Bronchial epithelial cell (primary cell): ENCODE measurements around the gene MIB1. TPM values are rescaled to one million over a fixed set of nuclear protein-coding genes. Genes with fewer than 3 reads are reported as not detected.

Experiments used
- DNase-seq: peaks from one replicate; pipeline ENCODE4 v3.0.0-alpha.2; 2010; ENCODE audit warnings: low read depth
- FAIRE-seq: peaks from 2 replicates; lab custom pipeline; 2011; peaks lifted over from hg19 to GRCh38; lab: Jason Lieb, UNC
- H3K27me3 ChIP-seq: 2 replicates; pipeline ENCODE4 v1.5.1; 2011; ENCODE audit warnings: low read length; ENCODE audit not compliant: control insufficient read depth, insufficient read depth
- H3K36me3 ChIP-seq: 2 replicates; pipeline ENCODE4 v1.5.1; 2011; ENCODE audit warnings: low read length; ENCODE audit not compliant: control insufficient read depth, insufficient read depth
- H3K4me3 ChIP-seq: 2 replicates; pipeline ENCODE4 v1.5.1; 2011; ENCODE audit warnings: mild to moderate bottlenecking, low read depth, low read length, control low read depth
- total RNA-seq: library from RNA; depleted of rRNA; stranded (reverse); fragments of >200 nt; gene quantifications from 2 replicates; pipeline ENCODE4 v1.2.1, GENCODE V29; 2014
- TF ChIP-seq, protein P1 (sequence below): IDR thresholded peaks from 2 replicates; pipeline ENCODE4 v1.5.1; 2011; ENCODE audit warnings: mild to moderate bottlenecking, moderate library complexity, low read length, control low read depth, inconsistent platforms; ENCODE audit not compliant: insufficient read depth, severe bottlenecking

The MIB1 gene
- total RNA-seq, 1 donor from 2014 or later, result 95.3 TPM

- no peaks in the 10 kb centered on the region for H3K27me3 ChIP-seq
- H3K36me3 ChIP-seq, result peaks cover 3% of the 10 kb centered on the region
- FAIRE-seq (no peak), DNase-seq (no peak)
- no peak overlapping the region for H3K4me3 ChIP-seq
- TF ChIP-seq, protein P1, sequence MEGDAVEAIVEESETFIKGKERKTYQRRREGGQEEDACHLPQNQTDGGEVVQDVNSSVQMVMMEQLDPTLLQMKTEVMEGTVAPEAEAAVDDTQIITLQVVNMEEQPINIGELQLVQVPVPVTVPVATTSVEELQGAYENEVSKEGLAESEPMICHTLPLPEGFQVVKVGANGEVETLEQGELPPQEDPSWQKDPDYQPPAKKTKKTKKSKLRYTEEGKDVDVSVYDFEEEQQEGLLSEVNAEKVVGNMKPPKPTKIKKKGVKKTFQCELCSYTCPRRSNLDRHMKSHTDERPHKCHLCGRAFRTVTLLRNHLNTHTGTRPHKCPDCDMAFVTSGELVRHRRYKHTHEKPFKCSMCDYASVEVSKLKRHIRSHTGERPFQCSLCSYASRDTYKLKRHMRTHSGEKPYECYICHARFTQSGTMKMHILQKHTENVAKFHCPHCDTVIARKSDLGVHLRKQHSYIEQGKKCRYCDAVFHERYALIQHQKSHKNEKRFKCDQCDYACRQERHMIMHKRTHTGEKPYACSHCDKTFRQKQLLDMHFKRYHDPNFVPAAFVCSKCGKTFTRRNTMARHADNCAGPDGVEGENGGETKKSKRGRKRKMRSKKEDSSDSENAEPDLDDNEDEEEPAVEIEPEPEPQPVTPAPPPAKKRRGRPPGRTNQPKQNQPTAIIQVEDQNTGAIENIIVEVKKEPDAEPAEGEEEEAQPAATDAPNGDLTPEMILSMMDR, result no peak
These were observed 21.0 kb downstream of the MIB1 start for GRCh38 chr18:21761471-21762115.

GRCh38 chr18:21762181-21762772, 21.7 kb downstream of the MIB1 start:
- FAIRE-seq (no peak), DNase-seq (no peak)
- peaks cover 3% of the 10 kb centered on the region for H3K36me3 ChIP-seq
- TF ChIP-seq, protein P1, result no peak
- no peak overlapping the region for H3K4me3 ChIP-seq
- no peaks in the 10 kb centered on the region for H3K27me3 ChIP-seq

DNA sequence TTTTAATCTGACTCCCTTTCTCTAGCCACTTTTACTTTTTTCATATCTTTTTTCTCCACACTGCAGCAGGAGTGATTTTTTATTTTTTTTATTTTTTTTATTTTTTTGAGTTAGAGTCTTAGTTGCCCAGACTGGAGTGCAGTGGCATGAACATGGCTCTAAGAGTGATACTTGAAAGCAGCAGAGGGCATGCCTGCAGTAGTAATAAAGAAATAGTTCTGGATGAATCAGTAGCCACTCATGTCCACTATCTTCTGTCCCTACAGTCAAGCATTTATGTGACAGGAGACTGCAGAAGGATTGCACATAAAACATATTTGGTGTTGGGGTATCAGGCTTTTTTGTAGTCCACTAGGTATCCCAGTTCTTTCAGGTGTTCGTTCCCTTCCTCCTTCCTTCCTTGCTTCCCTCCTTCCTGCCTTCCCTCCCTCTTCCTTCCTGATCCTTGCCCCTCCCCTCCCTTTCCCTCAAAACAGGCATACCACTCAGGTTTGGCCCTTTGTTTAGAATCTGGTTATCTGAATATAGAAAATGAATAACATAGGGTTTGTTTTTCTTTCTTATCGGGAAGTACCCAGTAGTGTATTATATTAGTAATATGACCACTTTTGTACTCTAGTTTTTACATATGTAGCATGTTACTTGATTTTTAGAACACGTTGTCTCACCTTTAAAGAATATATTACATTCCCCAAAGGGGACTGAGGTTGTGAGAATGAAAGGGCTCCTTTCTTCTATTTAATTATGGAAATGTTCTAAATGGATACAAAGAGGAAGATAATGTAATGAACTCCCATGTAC, 23.5 kb downstream of the MIB1 start:
- DNase-seq (peak; percentile 28), FAIRE-seq (no peak)
- Histone ChIP-seq H3K36me3 (peaks cover 6% of the 10 kb centered on the region), H3K4me3 (no peak overlapping the region), H3K27me3 (no peaks in the 10 kb centered on the region)
- TF ChIP-seq, protein P1, result no peak

DNA sequence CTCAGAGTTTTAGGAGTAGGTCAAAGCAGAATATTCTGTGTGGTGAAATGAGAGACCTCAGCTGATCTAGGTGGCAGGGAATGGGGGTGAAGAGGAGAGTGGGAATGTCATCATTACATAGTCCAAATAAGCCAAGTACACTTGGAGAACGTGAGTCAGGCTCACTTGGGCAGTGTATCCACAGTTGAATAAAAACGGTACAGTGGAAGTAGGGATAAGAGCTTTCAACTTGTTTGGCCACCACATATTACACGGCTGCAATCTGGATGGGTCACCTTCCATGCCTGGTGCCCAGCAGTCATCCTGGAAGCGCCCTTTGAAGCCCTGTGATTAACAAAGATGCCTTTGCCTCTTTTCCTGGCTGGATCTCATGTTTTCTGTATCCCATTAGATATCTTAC, 28.6 kb downstream of the MIB1 start:
- DNase-seq (no peak), FAIRE-seq (peak; percentile 36)
- peaks cover 8% of the 10 kb centered on the region for H3K36me3 ChIP-seq
- no peak overlapping the region for H3K4me3 ChIP-seq
- TF ChIP-seq, protein P1, result no peak
- no peaks in the 10 kb centered on the region for H3K27me3 ChIP-seq

- Histone ChIP-seq H3K36me3 (no peaks in the 10 kb centered on the region), H3K4me3 (no peak overlapping the region), H3K27me3 (no peaks in the 10 kb centered on the region)
- no peak for FAIRE-seq
- no peak for DNase-seq
- TF ChIP-seq, protein P1, result no peak
These were observed 34.1 kb downstream of the MIB1 start for GRCh38 chr18:21774722-21775121.
